ENCODE results near the gene KCNA4. TPM values are rescaled to one million over a fixed set of nuclear protein-coding genes. Genes with fewer than 3 reads are reported as not detected.

The KCNA4 gene
- total RNA-seq, result not detected
- polyA plus RNA-seq, result not detected
- long read RNA-seq, donor 1, result 0 reads
- long read RNA-seq, donor 2, result 0 reads

DNA sequence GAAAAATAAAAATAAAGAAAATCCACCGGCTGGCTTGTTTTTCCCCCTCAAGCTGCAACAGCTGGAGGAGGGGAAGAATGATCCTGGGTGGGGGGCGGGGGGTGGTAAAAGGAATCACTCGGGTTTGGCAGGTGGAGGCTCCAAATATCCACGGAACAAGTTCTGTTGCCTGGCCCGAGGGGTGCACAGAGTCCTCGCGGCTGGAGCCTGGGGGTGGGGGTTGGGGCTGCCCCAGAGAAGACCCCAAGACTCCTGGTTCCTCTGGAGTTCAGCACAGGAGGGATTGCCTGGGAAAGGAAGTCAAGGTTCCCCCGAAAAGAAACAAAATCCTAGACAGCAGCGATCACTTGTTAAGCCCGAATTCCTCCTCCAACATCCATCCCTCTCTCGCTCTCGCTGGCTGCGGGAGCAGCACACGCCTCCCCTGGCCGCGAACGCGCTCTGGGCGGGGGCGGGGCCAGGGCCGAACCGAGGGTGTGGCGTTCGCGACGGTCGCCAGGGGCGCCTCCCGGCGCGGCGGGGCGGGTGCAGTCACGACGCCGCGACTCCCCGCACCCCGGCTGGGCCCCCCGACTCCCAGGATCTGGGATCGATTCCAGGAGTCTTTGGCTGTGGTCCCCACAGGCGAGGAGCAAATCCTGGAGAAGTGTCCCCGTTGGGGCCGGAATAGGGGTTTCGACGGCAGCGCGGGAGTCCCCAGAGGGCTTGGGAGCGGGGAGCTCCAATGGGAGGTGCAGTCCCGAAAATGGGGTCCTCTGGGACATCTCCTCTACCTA, at the start of gene KCNA4:
Gene KCNA4 (minus strand): TSS at position 443 of the 776 bp plus-strand sequence. CDS start 4,352 bp downstream, outside the sequence.
- Histone ChIP-seq H3K27me3 (ENCODE audit: insufficient read depth in 3 of 3, low read length in 2 of 3) (peaks cover 0 to 41% (median 24%) of the 10 kb centered on the region in 3 donors), H3K36me3 (ENCODE audit: insufficient read depth in 1 of 2, low read depth in 1 of 2) (no peaks in the 10 kb centered on the region), H3K27ac (no peak within 1 kb of the TSS), H3K4me3 (peak within 1 kb of the TSS; percentile 50), H3K9me3 (no peaks in the 10 kb centered on the region), H3K4me1 (no peaks in the 10 kb centered on the region)
- 1% methylated on average over 49 to 50 of the region's 50 CpGs for WGBS, 3 donors
- intact Hi-C loops (cut with DNase I), result no loop called here
- no peak for DNase-seq
- ATAC-seq, result peak in 3 of 4 donors; percentile 61 to 70 (median 69)
- TF ChIP-seq, protein P1, sequence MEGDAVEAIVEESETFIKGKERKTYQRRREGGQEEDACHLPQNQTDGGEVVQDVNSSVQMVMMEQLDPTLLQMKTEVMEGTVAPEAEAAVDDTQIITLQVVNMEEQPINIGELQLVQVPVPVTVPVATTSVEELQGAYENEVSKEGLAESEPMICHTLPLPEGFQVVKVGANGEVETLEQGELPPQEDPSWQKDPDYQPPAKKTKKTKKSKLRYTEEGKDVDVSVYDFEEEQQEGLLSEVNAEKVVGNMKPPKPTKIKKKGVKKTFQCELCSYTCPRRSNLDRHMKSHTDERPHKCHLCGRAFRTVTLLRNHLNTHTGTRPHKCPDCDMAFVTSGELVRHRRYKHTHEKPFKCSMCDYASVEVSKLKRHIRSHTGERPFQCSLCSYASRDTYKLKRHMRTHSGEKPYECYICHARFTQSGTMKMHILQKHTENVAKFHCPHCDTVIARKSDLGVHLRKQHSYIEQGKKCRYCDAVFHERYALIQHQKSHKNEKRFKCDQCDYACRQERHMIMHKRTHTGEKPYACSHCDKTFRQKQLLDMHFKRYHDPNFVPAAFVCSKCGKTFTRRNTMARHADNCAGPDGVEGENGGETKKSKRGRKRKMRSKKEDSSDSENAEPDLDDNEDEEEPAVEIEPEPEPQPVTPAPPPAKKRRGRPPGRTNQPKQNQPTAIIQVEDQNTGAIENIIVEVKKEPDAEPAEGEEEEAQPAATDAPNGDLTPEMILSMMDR (IDR thresholded peaks at IDR 0.05), result no peak

DNA sequence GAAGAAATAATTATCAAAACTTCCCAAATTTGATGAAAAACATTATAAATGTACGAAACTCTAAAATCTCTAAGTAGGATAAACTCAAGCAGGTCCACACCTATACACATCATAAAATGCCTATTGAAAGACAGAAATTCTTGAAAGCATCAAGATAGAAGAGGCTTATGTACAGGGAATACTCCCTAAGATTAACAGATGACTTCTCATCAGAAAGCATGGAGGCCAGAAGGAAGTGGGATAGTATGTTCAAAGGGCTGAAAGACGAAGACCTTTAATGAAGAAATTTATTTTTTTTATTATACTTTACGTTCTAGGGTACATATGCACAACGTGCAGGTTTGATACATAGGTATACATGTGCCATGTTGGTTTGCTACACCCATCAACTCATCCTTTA, 45.3 kb upstream of the KCNA4 start:
- Histone ChIP-seq H3K36me3 (ENCODE audit: insufficient read depth in 1 of 2, low read depth in 1 of 2) (no peaks in the 10 kb centered on the region), H3K27ac (no peak overlapping the region), H3K4me1 (no peaks in the 10 kb centered on the region), H3K4me3 (no peak overlapping the region), H3K27me3 (ENCODE audit: insufficient read depth in 3 of 3, low read length in 2 of 3) (no peaks in the 10 kb centered on the region), H3K9me3 (peaks cover 21% of the 10 kb centered on the region)
- 59 to 63% (median 60%) methylated on average over 4 of the region's 4 CpGs for WGBS, 3 donors
- DNase-seq (no peak), ATAC-seq (no peak)
- TF ChIP-seq, protein P1 (IDR thresholded peaks at IDR 0.05), result no peak
- intact Hi-C loops (cut with DNase I), result no loop called here

DNA sequence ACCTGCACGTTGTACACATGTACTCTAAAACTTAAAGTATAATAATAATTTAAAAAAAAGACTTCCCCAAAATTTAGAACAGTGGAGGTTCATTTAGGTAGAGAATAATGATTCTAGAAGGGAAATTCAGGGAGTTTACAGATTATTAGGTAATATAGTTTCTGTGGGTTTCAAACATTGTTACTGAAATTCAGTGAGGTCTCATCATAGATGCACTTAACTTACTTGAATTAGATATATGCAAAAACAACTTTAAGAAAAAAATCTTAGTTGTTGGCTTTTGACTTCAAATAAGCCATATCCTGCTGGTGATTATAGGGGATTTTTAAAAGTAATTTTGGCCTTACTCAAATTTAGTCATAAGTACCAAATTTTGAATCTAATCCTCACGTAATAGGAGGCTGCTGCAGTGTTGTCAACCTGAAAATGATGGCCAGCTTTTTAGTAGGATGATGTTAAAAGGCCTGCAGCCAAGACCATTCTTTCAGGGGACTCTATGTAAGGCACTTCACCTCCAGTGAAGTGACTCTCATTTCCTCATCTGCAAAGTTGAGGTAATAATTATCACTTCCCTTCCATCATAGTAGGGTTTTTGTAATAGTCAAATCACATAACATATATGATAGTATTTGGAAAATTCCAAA, 42.5 kb upstream of the KCNA4 start:
- no peak for DNase-seq
- no peak overlapping the region for H3K4me3 ChIP-seq
- ATAC-seq, result no peak
- H3K36me3 ChIP-seq (ENCODE audit: insufficient read depth in 1 of 2, low read depth in 1 of 2), result no peaks in the 10 kb centered on the region
- intact Hi-C loops (cut with DNase I), result no loop called here
- H3K27me3 ChIP-seq (ENCODE audit: insufficient read depth in 3 of 3, low read length in 2 of 3), result no peaks in the 10 kb centered on the region
- TF ChIP-seq, protein P1 (IDR thresholded peaks at IDR 0.05), result no peak
- H3K4me1 ChIP-seq, result no peaks in the 10 kb centered on the region
- 83 to 93% (median 83%) methylated on average over 2 of the region's 2 CpGs for WGBS, 3 donors
- H3K9me3 ChIP-seq, result peaks cover 19% of the 10 kb centered on the region
- H3K27ac ChIP-seq, result no peak overlapping the region

DNA sequence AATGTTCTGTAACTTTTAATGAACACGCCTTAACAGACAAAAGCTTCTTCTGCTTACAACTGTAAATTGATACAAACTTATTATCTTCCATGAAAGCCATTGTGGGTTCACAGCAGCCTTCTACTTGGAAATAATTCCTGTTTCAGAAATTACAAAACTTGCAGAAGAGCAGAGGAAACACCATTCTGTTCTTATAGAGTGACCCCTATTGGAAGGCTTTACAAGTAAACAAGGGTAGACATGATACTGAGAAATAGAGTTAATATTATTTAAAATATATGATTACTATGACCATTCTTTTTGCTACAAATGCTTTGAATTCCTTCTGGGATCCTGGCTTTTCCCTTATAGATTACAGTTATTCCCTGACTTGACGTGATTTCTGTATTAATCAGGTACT, 32.4 kb upstream of the KCNA4 start:
- no peaks in the 10 kb centered on the region for H3K27me3 ChIP-seq (ENCODE audit: insufficient read depth in 3 of 3, low read length in 2 of 3)
- no peaks in the 10 kb centered on the region for H3K9me3 ChIP-seq
- no peak overlapping the region for H3K27ac ChIP-seq
- no peaks in the 10 kb centered on the region for H3K4me1 ChIP-seq
- H3K4me3 ChIP-seq, result no peak overlapping the region
- TF ChIP-seq, protein P1 (IDR thresholded peaks at IDR 0.05), result no peak
- no peaks in the 10 kb centered on the region for H3K36me3 ChIP-seq (ENCODE audit: insufficient read depth in 1 of 2, low read depth in 1 of 2)
- WGBS, 3 donors, result 26 to 30% (median 27%) methylated on average over 2 of the region's 2 CpGs
- intact Hi-C loops (cut with DNase I), result no loop called here
- ATAC-seq, result no peak
- DNase-seq, result no peak
